SHP77 treated with DMSO at 0.1 percent for 48 hours (cell line): ENCODE results near the gene CEP135.
A peak's percentile ranks its signal among the peaks of the same experiment; 100 is the strongest.
"Not testable (repeated sequence)": the region's sequence is repeated elsewhere in the genome, so short reads cannot be mapped to it uniquely, and the experiment has no call there.

Experiments used
- DNase-seq: peaks from one replicate; lab custom pipeline; 2025; lab: John Stamatoyannopoulos, UW

Gene CEP135

DNA sequence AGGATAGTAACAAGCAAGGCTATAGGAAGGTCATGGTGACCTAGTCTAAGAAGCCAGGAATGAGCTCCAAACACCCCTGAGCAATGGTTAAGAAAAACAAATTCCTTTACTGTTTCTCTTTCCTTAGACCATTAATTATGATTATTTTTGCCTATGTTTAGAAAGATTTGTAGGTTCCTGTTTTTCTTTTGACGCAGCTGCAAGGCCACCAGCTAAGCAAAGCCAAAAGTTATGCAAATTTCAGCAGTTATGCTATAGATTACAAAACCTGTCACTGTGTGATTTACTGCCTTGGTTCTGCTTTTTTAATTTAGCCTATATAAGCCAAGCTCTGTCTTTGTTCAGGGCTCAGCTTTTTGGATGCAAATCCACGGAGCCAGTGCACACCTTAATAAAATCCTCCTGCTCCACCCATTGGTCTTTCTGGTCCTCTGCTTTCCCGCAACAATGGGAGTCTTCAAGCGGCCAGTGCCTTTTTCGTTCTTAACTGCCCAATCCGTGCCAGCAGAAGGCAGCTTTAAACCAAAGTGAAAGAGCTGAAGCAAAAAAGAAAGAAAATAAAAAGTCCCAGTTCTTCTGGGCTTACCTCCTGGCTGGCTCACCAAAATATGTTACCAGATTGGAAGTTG is 1.4 kb upstream of the CEP135 start:
- no peak for DNase-seq

DNA sequence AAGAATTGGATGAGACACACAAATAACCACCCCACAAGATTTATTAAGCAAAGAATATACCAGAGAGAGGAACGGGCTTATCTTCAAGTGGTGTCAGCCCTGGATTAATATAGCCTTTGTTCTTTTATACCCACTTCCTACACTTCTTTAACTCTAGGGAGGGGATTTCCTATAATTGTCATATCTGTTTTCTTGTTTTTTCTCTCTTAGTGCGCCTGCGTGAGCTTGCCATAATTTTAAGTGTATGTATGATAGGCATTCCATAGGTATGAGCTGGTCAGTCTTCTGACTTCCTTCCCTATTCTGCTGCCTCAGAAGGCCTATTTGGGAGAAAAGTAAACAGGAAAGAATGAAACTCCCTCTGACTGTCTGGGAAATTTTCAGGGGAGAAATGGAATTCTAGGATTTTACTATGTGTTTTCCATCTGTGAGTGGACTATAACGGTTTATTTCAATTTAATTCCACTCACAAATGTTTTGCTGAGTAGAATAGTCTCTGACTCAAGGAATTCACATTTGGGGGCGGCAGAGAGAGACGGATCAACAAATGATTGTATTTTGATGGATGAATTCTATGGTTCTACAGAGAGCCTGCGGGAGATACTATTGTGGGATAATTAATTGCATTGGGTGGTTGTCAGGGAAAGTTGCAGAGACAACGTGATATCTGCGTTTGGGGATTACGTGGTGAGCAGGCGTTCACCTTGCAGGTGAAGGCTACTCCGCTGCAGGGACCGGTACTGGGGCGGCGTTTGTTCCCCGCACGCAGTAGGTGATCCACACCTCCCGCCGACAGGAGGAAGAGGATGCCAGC is 626 bp upstream of the CEP135 start:
- DNase-seq = no peak

DNA sequence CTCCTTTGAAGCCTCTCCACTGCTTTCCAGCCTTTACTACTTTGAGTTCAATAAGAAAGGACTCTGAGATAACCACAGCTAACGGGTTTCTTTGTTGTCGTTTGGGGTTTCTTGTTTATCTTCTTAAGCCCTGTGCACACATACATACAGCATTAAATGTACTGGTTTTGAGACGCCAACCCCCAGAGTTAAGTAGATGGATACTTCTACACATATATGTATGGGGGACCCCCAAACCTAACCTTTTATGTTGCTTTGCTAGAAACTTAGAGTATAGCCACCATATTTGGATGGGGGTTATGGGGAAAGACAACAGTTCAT is 697 bp downstream of the CEP135 start:
- DNase-seq = peak; percentile 72

DNA sequence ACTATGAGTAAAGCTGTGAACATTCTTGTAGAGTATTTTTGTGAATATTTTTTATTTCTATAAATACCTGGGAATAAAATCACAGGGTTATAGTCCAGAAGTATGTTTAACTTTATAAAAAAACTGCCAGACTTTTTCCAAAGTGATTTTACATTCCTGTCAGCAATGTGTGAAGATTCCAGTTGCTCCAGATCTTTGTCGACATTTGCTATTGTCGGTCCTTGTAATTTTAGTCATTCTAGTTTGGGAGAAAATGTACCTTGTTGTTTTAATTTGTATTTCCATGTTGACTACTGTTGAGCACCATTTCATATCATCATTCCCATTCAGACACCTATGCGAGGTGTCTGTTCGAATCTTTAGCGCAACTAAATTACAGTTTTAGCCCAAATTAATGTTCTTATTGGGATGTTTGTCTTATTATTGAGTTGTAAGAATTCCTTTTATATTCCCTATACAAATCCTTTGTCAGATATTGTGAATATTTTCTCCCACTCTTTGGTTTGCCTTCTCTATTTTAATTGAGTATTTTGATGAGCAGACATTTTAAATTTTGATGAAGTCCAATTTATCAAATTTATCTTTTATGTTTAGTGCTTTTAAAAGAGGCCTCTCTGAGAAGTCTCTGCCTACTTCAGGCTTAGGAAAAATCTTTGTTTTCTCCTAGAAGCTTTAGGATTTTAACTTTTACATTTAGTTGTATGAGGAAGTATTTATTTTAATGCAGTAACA is 2.6 kb downstream of the CEP135 start:
- DNase-seq = no peak

DNA sequence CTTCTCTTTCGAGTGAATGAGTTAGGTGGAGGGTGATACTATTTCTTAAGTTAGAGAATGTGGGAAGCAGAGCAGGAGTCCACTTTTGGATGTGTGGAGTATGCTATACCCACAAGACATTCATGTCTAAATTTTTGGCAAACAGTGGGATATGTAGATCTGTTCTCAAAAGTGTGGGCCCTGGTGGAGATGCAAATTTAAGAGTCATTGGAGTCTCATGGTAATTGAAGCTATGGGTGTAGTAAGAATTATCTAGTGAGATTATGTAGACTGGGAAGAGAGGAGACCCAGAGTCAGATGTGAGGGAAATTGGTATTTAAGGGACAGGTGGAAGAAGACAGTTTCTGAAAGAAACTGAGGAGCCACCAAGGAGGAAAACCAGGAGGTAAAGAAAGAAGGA is 7.0 kb downstream of the CEP135 start:
- DNase-seq = no peak

DNA sequence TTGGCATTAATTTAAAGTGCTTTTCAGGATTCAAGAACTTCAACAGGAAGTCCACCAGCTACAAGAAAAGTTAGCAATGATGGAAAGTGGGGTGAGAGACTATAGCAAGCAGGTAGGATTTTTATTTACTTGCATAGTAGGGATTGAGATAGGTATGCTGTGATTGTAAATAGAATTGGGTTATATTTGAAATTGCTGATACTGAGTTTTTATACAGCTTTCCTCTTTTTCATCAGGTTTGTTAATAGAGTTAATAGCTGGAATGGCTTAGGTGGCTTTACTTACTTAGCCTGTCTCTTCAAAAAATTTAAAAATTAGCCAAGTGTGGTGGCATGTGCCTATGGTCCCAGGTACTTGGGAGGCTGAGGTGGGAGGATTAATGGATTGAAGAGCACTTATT is 10.9 kb downstream of the CEP135 start:
- no peak for DNase-seq

DNA sequence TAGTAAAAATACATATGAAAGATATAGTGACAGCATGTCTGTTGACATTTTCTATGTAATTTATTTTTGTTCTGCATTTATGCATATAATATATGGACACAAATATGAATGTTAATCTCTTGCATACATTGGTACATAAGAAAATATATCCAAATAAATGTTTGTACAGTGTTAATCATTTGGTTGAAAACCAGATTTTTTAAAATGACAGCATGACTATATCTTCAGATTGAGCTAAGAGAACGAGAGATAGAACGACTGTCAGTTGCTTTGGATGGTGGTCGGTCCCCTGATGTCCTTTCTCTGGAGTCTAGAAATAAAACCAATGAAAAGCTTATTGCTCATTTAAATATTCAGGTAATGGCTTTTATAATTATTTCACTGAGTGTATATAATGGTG is 15.3 kb downstream of the CEP135 start:
- DNase-seq = no peak

DNA sequence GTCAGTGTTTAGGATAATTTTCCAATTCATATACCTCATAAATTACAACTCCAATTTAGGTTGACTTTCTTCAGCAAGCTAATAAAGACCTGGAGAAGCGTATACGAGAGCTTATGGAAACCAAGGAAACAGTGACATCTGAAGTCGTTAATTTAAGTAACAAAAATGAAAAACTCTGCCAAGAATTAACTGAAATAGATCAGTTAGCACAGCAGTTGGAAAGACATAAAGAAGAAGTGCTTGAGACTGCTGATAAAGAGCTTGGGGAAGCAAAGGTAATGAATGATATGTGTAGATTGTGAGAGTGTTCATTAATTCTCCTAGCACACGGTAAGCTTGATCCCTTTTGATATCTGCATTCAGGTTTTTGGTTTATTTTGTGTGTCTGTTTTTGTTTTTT is 16.8 kb downstream of the CEP135 start:
- DNase-seq = no peak

DNA sequence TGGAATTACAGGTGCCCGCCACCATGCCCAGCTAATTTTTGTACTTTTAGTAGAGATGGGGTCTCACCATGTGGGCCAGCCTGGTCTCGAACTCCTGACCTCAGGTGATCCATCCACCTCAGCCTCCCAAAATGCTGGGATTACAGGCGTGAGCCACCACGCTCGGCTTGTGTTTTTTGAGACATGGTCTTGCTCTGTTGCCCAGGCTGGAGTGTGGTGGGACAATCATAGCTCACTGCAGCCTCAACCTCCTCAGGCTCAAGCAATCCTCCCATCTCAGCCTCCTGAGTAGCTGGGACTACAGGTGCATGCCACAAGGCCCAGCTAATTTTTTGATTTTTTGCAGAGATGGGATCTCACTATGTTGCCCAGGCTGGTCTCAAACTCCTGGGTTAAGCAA is 17.6 kb downstream of the CEP135 start:
- not testable (repeated sequence) for DNase-seq

DNA sequence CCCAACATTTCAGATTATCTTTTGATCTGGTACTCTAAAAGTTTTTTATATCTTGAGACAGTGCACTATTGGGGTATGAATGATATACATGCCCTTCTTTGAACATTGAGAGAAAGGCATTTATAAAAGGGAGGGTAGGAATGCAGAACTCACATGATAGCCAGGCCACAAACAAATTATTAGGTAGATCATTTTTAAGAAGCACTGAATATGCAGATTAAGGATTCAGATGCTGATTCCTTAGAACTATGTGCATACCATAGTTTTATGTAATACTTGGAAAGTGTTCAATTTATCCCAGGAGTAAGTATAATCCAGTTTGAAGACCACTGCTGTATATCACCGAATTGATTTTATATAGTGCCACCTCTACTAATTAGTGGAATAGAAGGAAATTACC is 18.6 kb downstream of the CEP135 start:
- no peak for DNase-seq

DNA sequence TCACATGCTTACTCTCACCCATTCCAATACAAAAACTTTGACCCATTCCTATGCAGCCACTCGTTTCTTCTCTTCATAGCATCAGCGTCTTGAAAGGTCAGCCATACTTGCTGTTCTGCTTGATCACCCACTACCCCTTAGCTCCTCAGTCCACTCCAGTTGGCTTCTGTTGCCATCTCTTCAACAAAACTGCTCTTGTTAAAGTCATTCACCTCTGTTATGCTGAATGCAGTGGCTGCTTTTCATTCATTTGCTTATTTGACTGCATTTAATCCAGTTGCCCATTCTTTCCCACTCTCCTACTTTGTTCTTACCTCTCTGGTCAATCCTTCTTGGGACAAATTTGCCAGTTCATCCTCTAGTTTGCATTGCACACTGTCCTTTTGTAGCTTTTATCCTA is 24.9 kb downstream of the CEP135 start:
- no peak for DNase-seq

DNA sequence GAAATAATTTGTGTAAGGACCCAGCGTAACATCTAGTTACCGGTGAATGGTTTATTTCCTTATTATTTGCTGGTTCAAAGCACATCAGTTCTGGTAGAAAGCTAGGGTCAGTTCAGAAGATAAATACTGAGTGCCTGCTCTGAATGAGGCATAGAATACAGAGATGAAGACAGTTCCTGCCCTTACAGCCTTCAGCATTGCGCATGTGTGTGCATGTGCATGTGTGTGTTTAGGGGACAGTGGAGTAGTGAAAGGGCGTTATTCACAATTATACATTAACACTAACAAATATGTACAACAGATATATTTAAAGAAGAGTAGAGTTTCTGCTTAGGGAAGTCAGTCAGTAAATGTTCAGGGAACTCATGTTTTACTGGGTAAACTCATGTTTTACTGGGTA is 29.1 kb downstream of the CEP135 start:
- DNase-seq = no peak

DNA sequence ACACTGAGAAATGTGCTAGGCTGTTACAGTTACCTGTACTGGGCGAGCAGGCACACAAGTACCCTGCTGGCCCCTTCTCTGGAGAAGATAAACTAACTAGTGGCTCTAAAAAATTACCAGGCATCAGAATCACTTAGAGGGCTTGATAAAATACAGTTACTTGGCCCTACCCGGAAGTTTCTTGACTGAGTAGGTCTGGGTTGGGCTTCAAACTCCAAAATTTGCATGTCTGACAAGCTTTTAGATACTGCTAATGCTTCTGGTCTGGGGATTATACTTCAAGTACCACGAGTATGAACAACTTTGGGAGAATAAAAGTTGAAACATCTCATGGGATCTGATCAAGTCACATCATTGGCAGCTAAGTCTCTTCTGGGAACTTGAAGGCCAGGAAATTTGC is 30.8 kb downstream of the CEP135 start:
- DNase-seq = no peak

DNA sequence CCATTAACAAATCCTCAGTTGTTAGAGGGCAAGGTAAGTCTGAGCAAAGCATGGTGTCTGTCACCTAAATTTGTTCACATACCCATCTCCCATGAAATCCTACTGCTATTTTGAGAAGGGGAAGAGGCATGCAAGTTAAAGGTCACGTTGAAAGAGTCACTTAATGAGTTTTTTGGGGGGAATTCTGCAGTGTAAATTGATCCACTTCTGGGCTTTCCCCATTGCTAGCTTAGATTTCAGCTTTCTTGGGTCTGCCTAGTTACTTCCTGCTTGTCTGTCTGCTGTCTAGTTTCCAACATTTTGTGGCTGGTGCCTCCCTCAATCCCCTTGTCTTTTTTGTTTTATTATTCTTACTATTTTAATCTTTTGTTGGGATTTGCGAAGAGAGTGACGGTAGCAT is 32.0 kb downstream of the CEP135 start:
- DNase-seq = no peak

DNA sequence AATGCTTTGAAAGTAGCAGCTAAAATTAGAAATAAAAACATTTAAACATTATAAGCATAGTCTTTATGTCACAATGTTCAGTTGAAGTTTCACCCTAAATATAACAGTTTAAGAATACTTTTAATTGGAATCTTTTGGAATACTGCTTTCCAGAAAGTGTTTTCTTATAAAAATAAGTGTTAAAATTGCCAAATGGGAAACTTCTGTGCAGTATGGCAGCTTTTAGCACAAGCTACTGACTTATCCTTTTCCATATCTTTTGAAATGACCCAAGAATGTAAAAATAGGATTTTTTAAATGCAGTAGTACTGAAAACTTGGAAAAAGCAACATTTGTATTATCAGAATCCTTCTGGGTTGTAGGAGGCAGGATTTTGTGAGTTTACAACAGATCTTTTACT is 34.2 kb downstream of the CEP135 start:
- DNase-seq = no peak

DNA sequence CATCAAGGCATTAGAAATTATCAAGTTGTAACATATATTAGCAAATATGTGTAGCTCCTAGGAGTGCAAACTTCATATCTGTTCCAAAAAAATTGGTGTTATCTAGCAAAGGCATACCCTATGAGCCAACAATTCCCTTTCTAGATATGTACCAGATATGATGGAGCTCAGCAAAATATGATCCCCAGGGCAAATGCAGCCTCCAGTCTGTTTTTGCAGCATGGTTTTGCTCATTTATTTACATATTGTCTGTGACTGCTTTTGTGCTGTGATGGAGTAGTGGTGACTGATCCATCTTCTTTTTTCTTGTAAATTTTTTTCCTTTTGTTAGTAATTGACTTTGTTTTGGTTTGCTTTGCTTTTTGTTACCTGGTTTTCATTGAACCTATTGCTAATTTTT is 41.0 kb downstream of the CEP135 start:
- no peak for DNase-seq

DNA sequence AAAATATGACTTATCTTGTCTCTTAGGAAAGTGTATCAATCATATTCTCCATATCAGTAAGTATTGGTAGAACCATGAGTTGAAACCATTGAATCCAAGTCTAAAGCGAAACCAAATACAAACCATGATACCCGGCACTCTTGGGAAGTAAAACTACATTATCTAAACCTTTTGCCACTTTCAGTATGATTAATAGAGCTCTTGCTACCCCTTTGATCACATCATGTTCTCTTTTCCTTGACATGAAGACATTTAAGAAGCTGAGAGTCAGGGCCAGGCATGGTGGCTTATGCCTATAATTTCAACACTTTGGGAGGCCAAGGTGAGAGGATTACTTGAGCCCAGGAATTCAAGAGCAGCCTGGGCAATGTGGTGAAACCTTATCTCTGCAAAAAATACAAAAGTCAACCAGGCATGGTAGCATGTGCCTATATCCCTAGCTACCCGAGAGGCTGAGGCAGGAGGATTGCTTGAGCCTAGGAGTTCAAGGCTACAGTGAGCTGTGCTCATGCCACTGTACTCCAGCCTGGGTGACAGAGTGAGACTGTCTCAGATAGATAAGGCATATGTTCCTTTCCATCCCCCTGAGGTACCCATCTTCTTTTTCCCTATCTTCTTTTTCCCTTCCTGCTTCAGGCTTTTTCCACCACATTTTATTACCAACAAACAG is 45.4 kb downstream of the CEP135 start:
- no peak for DNase-seq

DNA sequence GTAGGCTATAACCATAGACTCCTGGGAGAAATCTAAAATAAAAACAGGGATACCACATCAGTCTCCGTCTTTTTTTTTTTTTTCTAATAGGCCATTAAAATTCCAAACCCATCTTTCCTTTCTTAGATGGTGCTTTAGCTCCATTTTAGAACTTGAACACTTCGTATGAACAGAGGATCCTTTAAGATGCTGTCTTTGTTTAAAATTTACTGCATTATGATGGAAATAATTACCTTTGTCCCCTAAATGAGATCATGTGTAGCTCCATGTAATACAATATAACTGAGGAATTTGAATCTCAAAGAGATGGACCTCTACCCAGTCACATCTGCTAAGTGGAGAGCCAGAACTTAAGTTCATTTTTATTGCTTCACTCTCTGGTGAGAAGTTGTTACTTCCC is 47.9 kb downstream of the CEP135 start:
- DNase-seq = no peak

DNA sequence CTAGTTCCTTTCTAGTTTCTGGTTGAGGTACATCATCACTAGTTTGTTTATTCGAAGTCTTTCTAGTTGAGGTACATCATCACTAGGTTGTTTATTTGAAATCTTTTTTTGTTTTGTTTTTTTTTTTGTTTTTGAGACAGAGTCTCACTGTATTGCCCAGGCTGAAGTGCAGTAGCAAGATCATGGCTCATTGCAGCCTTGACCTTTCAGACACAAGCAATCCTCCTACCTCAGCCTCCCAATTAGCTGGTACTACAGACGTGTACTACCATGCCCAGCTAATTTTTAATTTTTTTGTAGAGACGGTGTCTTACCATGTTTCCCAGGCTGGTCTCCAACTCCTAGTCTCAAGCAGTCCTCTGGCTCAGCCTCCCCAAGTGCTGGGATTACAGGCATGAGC is 54.9 kb downstream of the CEP135 start:
- no peak for DNase-seq

DNA sequence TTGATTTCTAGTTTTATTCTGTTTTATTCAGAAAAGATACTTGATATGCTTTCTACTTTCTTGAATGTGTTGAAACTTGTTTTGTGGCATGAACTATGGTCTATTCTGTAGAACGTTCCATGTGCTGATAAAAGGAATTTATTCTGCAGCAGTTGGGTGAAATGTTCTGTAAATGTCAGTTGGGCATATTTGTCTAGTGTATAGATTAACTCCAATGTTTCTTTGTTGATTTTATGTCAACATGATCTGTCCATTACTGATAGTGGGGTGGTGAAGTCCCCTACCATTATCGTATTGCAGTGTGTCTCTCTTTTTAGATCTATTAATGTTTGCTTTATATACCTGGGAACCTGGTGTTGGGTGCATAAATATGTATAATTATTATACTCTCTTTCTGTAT is 55.5 kb downstream of the CEP135 start:
- no peak for DNase-seq

DNA sequence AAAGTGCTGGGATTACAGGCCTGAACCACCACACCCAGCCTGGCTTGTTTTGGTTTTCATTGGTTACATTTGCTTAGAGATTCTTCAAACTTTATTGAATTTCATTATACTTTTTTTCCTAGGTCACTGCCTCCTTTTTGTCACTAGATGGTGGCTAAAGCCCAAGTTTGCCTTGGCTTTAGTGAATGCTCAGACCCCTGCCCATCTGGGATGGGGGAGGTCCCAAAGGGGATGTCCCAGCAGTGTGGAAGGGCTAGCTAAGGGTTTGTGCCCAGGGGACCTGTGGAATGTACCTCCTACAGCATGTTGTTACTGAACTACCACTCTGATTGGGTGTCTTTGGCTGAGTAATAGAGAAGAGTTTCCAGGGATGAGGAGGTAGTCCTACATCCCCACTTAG is 58.4 kb downstream of the CEP135 start:
- no peak for DNase-seq

DNA sequence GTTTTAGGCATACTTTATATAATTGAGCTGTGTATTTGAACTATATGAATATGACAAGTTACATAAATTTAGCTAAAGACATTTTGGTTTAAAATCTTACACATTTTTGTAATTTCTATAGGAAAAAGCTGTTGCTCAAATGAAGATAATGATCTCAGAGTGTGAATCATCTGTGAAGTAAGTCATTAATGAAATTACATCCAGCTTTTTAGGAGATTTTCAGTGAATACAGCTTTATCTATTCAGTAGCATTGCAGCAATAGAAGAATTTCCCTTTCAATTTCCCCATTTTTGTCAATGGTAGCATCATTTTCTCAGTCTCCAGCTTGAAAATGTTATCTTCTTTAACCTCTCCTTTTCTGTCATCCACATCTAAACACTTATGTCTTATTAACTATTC is 59.5 kb downstream of the CEP135 start:
- no peak for DNase-seq

DNA sequence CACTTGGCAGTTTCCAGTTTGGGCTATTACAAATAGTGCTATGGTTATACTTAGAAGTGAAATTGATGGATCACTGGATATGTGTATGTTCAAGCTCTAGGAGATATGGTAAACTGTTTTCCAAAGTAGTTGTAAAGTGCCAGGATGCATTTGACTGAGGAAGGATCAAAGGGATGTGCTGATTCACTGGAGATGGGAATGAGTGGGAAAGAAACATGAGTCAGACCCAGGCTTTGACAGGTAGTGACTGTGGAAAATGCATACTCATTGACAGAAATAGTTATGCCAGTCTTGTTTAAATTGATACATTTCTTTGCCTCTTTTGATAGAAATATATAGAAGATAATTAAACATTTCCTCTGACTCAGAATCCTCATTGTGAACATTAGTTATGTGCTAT is 77.9 kb downstream of the CEP135 start:
- no peak for DNase-seq
